Pancreas (tissue), 10 donors: ENCODE results near the gene PFDN1. TPM values are rescaled to one million over a fixed set of nuclear protein-coding genes. Genes with fewer than 3 reads are reported as not detected.
A peak's percentile ranks its signal among the peaks of the same experiment; 100 is the strongest.
"Not testable (repeated sequence)": the region's sequence is repeated elsewhere in the genome, so short reads cannot be mapped to it uniquely, and the experiment has no call there.

Experiments
- ATAC-seq, 4 donors: fragments of 200-7000 bp; cut with Tn5 transposase; one replicate each; pipeline versions ENCODE4 v1.8.0 to v1.9.1; 2020; ENCODE audit warnings: mild to moderate bottlenecking in 4 of 4, moderate library complexity in 4 of 4
- DNase-seq, 6 donors: peaks; one replicate each; pipeline ENCODE4 v3.0.0-alpha.2; 2020
- FAIRE-seq: peaks from 2 replicates; lab custom pipeline; 2012; peaks lifted over from hg19 to GRCh38; lab: Jason Lieb, UNC
- H3K27ac ChIP-seq, 4 donors: fragments of 200-600 bp; sonication (generic); 1 replicate in 3 of 4; 2 replicates in 1 of 4; pipeline versions ENCODE4 v1.5.0 to v1.8.0; 2020
- H3K27me3 ChIP-seq, 4 donors: fragments of 200-600 bp; one replicate each; pipeline ENCODE4 v1.8.0; 2021
- H3K36me3 ChIP-seq, 3 donors: fragments of 200-600 bp; sonication (generic) in 1 of 3; one replicate each; pipeline versions ENCODE4 v1.5.0 to v1.8.0; 2020 to 2021
- H3K4me1 ChIP-seq, 3 donors: fragments of 200-600 bp; one replicate each; pipeline ENCODE4 v1.8.0; 2021
- H3K4me3 ChIP-seq, 4 donors: fragments of 200-600 bp; sonication (generic) in 2 of 4; one replicate each; pipeline versions ENCODE4 v1.5.0 to v1.8.0; 2020 to 2021
- H3K9me3 ChIP-seq, 4 donors: fragments of 200-600 bp; one replicate each; pipeline ENCODE4 v1.8.0; 2021
- CTCF ChIP-seq, 4 donors: fragments of 200-600 bp; sonication (generic) in 3 of 4; IDR thresholded peaks; one replicate each; pipeline versions ENCODE4 v1.5.0 to v1.8.0; 2021; ENCODE audit warnings: antibody characterized with exemption in 4 of 4
- WGBS, 2 donors: extraction: QIAGEN DNeasy Blood & Tissue Kit; methylation state at CpG; one replicate each; pipeline ENCODE4 v1.1.7; 2013; 5-methylcytosine and 5-hydroxymethylcytosine counted together
- intact Hi-C, 3 donors: fragments of 100-400 bp; cut with DNase I; formaldehyde crosslinking; loops; one replicate each; pipeline versions ENCODE4 v1.11.1 to v1.14.2; 2022
- polyA plus RNA-seq, 2 donors: library from polyadenylated mRNA; stranded (reverse); fragments of 200-250 nt; gene quantifications; one replicate each; pipeline ENCODE4 v1.2.3, GENCODE V29; 2013
- total RNA-seq, 6 donors: library from RNA; stranded (reverse); fragmentation: NEBNext Ultra II Directional in 4 of 6; extraction: Animal tissue kit (Norgen Biotek cat#: 25700) in 4 of 6; gene quantifications; one replicate each; pipeline versions ENCODE4 v1.2.1 to v1.2.4, GENCODE V29; 2021 to 2023
- donor health status: healthy with polysubstance abuse.
- donor health status: DM: no; HTN: no; CAD: no; lungs with moderate emphysema.
- donor health status: DM: no; HTN: no; CAD: no.
- donor health status: control.
- donor health status: control.
- donor health status: Bipolar disorder and iron deficiency.
- donor health status: DM: yes; HTN: yes; CAD: no.
- donor health status: DM: no; HTN: no; CAD: no.
- donor health status: DM: no; HTN: no; CAD: no.
- donor health status: DM: yes; HTN: yes; CAD: no.

Gene PFDN1
- total and polyA plus RNA-seq, 8 donors = 10.5 to 43.9 (median 17.5) TPM

- Histone ChIP-seq H3K27ac (no peak overlapping the region), H3K9me3 (no peaks in the 10 kb centered on the region), H3K4me3 (no peak overlapping the region), H3K4me1 (peaks cover 0 to 18% (median 16%) of the 10 kb centered on the region in 3 donors), H3K36me3 (no peaks in the 10 kb centered on the region), H3K27me3 (no peaks in the 10 kb centered on the region)
- 7 to 18% methylated on average over 2 of the region's 2 CpGs for WGBS, 2 donors
- FAIRE-seq (no peak), ATAC-seq (no peak), DNase-seq (no peak)
- intact Hi-C loops = loop anchor here in 1 of 3 donors (5.0 kb wide), 2 partner anchors 105 to 175 kb away; no protein-coding TSS in a partner anchor
- TF ChIP-seq CTCF (IDR thresholded peaks at IDR 0.05) = no peak
Observed at GRCh38 chr5:140347360-140347759, 44.5 kb upstream of the PFDN1 start.

GRCh38 chr5:140346348-140347221 is 43.7 kb upstream of the PFDN1 start, which contains the start of gene HBEGF:
TSS of gene HBEGF (minus strand) at chr5:140346603. CDS start at chr5:140346328, 275 bp downstream.
- ATAC-seq (peak; percentile 87 to 92 (median 90)), FAIRE-seq (no peak), DNase-seq (peak; percentile 83 to 95 (median 91))
- H3K9me3 ChIP-seq = no peaks in the 10 kb centered on the region
- H3K4me1 ChIP-seq = peaks cover 0 to 18% (median 16%) of the 10 kb centered on the region in 3 donors
- intact Hi-C loops = loop anchor here in 1 of 3 donors (5.0 kb wide), 2 partner anchors 104 to 174 kb away; no protein-coding TSS in a partner anchor
- no peaks in the 10 kb centered on the region for H3K27me3 ChIP-seq
- H3K36me3 ChIP-seq = no peaks in the 10 kb centered on the region
- TF ChIP-seq CTCF (IDR thresholded peaks at IDR 0.05) = peak; percentile 17 to 55 (median 43)
- H3K4me3 ChIP-seq = peak within 1 kb of the TSS; percentile 55 to 79 (median 63)
- H3K27ac ChIP-seq = peak within 1 kb of the TSS; percentile 53 to 76 (median 68)
- WGBS, 2 donors = 1% methylated on average over 53 to 72 of the region's 72 CpGs

- Histone ChIP-seq H3K27ac (peak overlapping the region; percentile 53 to 76 (median 68)), H3K9me3 (no peaks in the 10 kb centered on the region), H3K36me3 (no peaks in the 10 kb centered on the region), H3K27me3 (no peaks in the 10 kb centered on the region), H3K4me1 (peaks cover 0 to 18% (median 16%) of the 10 kb centered on the region in 3 donors), H3K4me3 (peak overlapping the region; percentile 55 to 79 (median 63))
- WGBS, 2 donors = 2 to 5% methylated on average over 35 of the region's 35 CpGs
- FAIRE-seq (no peak), DNase-seq (peak; percentile 49 to 85 (median 66)), ATAC-seq (peak; percentile 57 to 73 (median 66))
- TF ChIP-seq CTCF (IDR thresholded peaks at IDR 0.05) = no peak
- intact Hi-C loops = loop anchor here in 1 of 3 donors (5.0 kb wide), 2 partner anchors 104 to 174 kb away; no protein-coding TSS in a partner anchor
Observed at GRCh38 chr5:140345919-140346347, 43.0 kb upstream of the PFDN1 start.

GRCh38 chr5:140344683-140345423 is 42.0 kb upstream of the PFDN1 start:
- intact Hi-C loops = loop anchor here in 1 of 3 donors (5.0 kb wide), 2 partner anchors 103 to 173 kb away; no protein-coding TSS in a partner anchor
- Histone ChIP-seq H3K4me1 (peaks cover 0 to 18% (median 16%) of the 10 kb centered on the region in 3 donors), H3K36me3 (no peaks in the 10 kb centered on the region), H3K4me3 (peak overlapping the region in 1 of 4 donors; percentile 79), H3K27ac (no peak overlapping the region), H3K27me3 (no peaks in the 10 kb centered on the region), H3K9me3 (no peaks in the 10 kb centered on the region)
- ATAC-seq = peak; percentile 6 to 14 (median 10)
- FAIRE-seq = no peak
- 37 to 52% methylated on average over 4 of the region's 4 CpGs for WGBS, 2 donors
- no peak for TF ChIP-seq CTCF (IDR thresholded peaks at IDR 0.05)
- peak in 1 of 6 donors; percentile 50 for DNase-seq

GRCh38 chr5:140343849-140344248 is 40.9 kb upstream of the PFDN1 start:
- H3K27me3 ChIP-seq, FAIRE-seq, H3K4me3 ChIP-seq, ATAC-seq, DNase-seq, H3K36me3 ChIP-seq, H3K27ac ChIP-seq, intact Hi-C loops, H3K9me3 ChIP-seq: not testable (repeated sequence)
- WGBS, 2 donors = 89 to 92% methylated on average over 8 of the region's 8 CpGs
- H3K4me1 ChIP-seq = peaks cover 0 to 18% (median 16%) of the 10 kb centered on the region in 3 donors
